GM12878 (cell line): ENCODE measurements around the gene PCGF1. TPM values are rescaled to one million over a fixed set of nuclear protein-coding genes. Genes with fewer than 3 reads are reported as not detected.

Experiments used
- CTCF ChIP-seq, 3 experiments: IDR thresholded peaks in 2 of 3; conservative IDR thresholded peaks in 1 of 3; 2 replicates each; pipeline ENCODE4 v1.5.1; 2011; ENCODE audit warnings: low read depth in 3 of 3, low read length in 3 of 3, mild to moderate bottlenecking in 3 of 3, control low read depth in 2 of 3, moderate library complexity in 2 of 3, inconsistent platforms in 1 of 3, mixed read lengths in 1 of 3; ENCODE audit not compliant: control insufficient read depth in 2 of 3, insufficient read depth in 1 of 3; ENCODE audit errors: extremely low read depth in 1 of 3
- DPF2 ChIP-seq: fragments of 450-650 bp; IDR thresholded peaks from 2 replicates; pipeline ENCODE4 v1.6.1; 2017; ENCODE audit warnings: mild to moderate bottlenecking
- EED ChIP-seq: sonication (generic); IDR thresholded peaks from 2 replicates; pipeline ENCODE4 v1.6.1; 2016; ENCODE audit warnings: antibody characterized with exemption, low read depth
- IRF4 ChIP-seq: IDR thresholded peaks from 2 replicates; pipeline ENCODE4 v1.6.1; 2011; ENCODE audit warnings: low read depth, low read length
- KLF5 ChIP-seq: fragments of 450-650 bp; IDR thresholded peaks from 2 replicates; pipeline ENCODE4 v1.6.1; 2014; ENCODE audit warnings: mild to moderate bottlenecking; ENCODE audit not compliant: partially characterized antibody
- NBN ChIP-seq: fragments of 450-650 bp; IDR thresholded peaks from 2 replicates; pipeline ENCODE4 v1.6.1; 2016
- NFXL1 ChIP-seq: fragments of 450-650 bp; IDR thresholded peaks from 2 replicates; pipeline ENCODE4 v1.6.1; 2017; ENCODE audit warnings: antibody characterized with exemption, mild to moderate bottlenecking, borderline replicate concordance
- NR2C1 ChIP-seq: fragments of 450-650 bp; IDR thresholded peaks from 2 replicates; pipeline ENCODE4 v1.6.1; 2017; ENCODE audit warnings: antibody characterized with exemption, mild to moderate bottlenecking, moderate library complexity
- POLR2AphosphoS2 ChIP-seq: IDR thresholded peaks from 2 replicates; pipeline ENCODE4 v1.6.1; 2011; ENCODE audit warnings: low read depth, mild to moderate bottlenecking, low read length, improper control_type of control experiment, moderate library complexity
- SIN3A ChIP-seq: IDR thresholded peaks from 2 replicates; pipeline ENCODE4 v1.6.1; 2012; ENCODE audit warnings: low read depth, low read length, improper control_type of control experiment
- SIX5 ChIP-seq: IDR thresholded peaks from 2 replicates; pipeline ENCODE4 v1.6.1; 2011; ENCODE audit warnings: mild to moderate bottlenecking, low read depth, low read length, moderate library complexity; ENCODE audit not compliant: severe bottlenecking
- SMARCA5 ChIP-seq: fragments of 450-650 bp; IDR thresholded peaks from 2 replicates; pipeline ENCODE4 v1.6.1; 2017; ENCODE audit warnings: mild to moderate bottlenecking
- TAF1 ChIP-seq: IDR thresholded peaks from 2 replicates; pipeline ENCODE4 v1.6.1; 2011; ENCODE audit warnings: mild to moderate bottlenecking, low read depth, low read length, borderline replicate concordance
- ZBED1 ChIP-seq: IDR thresholded peaks from 2 replicates; pipeline ENCODE4 v1.6.1; 2016; ENCODE audit warnings: borderline replicate concordance
- polyA plus RNA-seq, 11 experiments: library from polyadenylated mRNA; depleted of rRNA in 4 of 11; unstranded in 6 of 11; stranded (reverse) in 5 of 11; fragments of >200 nt; fragmentation: Nextera tagmentation in 4 of 11; fragmentation: Illumina TruSeq in 1 of 11; extraction: Ambion mirVana in 4 of 11; extraction: Trizol in 1 of 11; gene quantifications; 1 replicate in 1 of 11; 2 replicates in 10 of 11; pipeline versions ENCODE4 v1.2.1 to v1.2.3, GENCODE V29; 2011 to 2016; ENCODE audit warnings: inconsistent platforms in 2 of 11, missing spikeins in 2 of 11, low read depth in 1 of 11
- total RNA-seq, 4 experiments: library from RNA; depleted of rRNA in 3 of 4; stranded (reverse); fragments of >200 nt in 3 of 4; fragmentation: Illumina TruSeq in 1 of 4; extraction: Trizol in 1 of 4; gene quantifications; 2 replicates each; pipeline versions ENCODE4 v1.2.1 to v1.2.3, GENCODE V29; 2013 to 2021
- TF ChIP-seq, protein P1 (sequence below): fragments of 450-650 bp; conservative IDR thresholded peaks from 2 replicates; pipeline ENCODE4 v1.6.1; 2017; ENCODE audit warnings: mild to moderate bottlenecking, moderate library complexity
- TF ChIP-seq, protein P2 (sequence below): fragments of 450-650 bp; IDR thresholded peaks from 2 replicates; pipeline ENCODE4 v1.6.1; 2016; ENCODE audit warnings: mild to moderate bottlenecking, moderate library complexity, borderline replicate concordance
- TF ChIP-seq, protein P3 (sequence below): IDR thresholded peaks from 2 replicates; pipeline ENCODE4 v1.6.1; 2011; ENCODE audit warnings: mild to moderate bottlenecking, low read depth, low read length, moderate library complexity; ENCODE audit not compliant: insufficient replicate concordance

Gene PCGF1
- total and polyA plus RNA-seq, 10 of the 15 experiments (the other 5 are each of a cell fraction or from before 2014, with no cell fraction given) = 23.1 to 50.8 (median 27.4) TPM

GRCh38 chr2:74472086-74472944 lies 35.2 kb downstream of the PCGF1 start, which contains the start of gene MRPL53 (continued):
- TF ChIP-seq TAF1 (peak; percentile 88), NFXL1 (no peak), CTCF (IDR thresholded peaks at IDR 0.05 in 2 of 3, conservative IDR thresholded peaks at IDR 0.05 in 1 of 3; ENCODE audit: control insufficient read depth in 2 of 3, extremely low read depth in 1 of 3, insufficient read depth in 1 of 3, low read depth in 3 of 3, low read length in 3 of 3) (no peak), SMARCA5 (no peak), SIN3A (no peak; the same call in 1 of the 2 replicates), EED (peak; percentile 69; the same call in 1 of the 2 replicates), KLF5 (peak; percentile 81), ZBED1 (peak; percentile 81; the same call in 1 of the 2 replicates), SIX5 (peak; percentile 63), DPF2 (0 out of 2 replicates have a peak, but pooled peaks have one; percentile 49), IRF4 (no peak), NBN (peak; percentile 92), NR2C1 (peak; percentile 100), POLR2AphosphoS2 (peak; percentile 99)
- TF ChIP-seq, protein P1, sequence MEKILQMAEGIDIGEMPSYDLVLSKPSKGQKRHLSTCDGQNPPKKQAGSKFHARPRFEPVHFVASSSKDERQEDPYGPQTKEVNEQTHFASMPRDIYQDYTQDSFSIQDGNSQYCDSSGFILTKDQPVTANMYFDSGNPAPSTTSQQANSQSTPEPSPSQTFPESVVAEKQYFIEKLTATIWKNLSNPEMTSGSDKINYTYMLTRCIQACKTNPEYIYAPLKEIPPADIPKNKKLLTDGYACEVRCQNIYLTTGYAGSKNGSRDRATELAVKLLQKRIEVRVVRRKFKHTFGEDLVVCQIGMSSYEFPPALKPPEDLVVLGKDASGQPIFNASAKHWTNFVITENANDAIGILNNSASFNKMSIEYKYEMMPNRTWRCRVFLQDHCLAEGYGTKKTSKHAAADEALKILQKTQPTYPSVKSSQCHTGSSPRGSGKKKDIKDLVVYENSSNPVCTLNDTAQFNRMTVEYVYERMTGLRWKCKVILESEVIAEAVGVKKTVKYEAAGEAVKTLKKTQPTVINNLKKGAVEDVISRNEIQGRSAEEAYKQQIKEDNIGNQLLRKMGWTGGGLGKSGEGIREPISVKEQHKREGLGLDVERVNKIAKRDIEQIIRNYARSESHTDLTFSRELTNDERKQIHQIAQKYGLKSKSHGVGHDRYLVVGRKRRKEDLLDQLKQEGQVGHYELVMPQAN = no peak; the same call in 1 of the 2 replicates
- TF ChIP-seq, protein P2, sequence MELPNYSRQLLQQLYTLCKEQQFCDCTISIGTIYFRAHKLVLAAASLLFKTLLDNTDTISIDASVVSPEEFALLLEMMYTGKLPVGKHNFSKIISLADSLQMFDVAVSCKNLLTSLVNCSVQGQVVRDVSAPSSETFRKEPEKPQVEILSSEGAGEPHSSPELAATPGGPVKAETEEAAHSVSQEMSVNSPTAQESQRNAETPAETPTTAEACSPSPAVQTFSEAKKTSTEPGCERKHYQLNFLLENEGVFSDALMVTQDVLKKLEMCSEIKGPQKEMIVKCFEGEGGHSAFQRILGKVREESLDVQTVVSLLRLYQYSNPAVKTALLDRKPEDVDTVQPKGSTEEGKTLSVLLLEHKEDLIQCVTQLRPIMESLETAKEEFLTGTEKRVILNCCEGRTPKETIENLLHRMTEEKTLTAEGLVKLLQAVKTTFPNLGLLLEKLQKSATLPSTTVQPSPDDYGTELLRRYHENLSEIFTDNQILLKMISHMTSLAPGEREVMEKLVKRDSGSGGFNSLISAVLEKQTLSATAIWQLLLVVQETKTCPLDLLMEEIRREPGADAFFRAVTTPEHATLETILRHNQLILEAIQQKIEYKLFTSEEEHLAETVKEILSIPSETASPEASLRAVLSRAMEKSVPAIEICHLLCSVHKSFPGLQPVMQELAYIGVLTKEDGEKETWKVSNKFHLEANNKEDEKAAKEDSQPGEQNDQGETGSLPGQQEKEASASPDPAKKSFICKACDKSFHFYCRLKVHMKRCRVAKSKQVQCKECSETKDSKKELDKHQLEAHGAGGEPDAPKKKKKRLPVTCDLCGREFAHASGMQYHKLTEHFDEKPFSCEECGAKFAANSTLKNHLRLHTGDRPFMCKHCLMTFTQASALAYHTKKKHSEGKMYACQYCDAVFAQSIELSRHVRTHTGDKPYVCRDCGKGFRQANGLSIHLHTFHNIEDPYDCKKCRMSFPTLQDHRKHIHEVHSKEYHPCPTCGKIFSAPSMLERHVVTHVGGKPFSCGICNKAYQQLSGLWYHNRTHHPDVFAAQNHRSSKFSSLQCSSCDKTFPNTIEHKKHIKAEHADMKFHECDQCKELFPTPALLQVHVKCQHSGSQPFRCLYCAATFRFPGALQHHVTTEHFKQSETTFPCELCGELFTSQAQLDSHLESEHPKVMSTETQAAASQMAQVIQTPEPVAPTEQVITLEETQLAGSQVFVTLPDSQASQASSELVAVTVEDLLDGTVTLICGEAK = peak; percentile 98
- TF ChIP-seq, protein P3, sequence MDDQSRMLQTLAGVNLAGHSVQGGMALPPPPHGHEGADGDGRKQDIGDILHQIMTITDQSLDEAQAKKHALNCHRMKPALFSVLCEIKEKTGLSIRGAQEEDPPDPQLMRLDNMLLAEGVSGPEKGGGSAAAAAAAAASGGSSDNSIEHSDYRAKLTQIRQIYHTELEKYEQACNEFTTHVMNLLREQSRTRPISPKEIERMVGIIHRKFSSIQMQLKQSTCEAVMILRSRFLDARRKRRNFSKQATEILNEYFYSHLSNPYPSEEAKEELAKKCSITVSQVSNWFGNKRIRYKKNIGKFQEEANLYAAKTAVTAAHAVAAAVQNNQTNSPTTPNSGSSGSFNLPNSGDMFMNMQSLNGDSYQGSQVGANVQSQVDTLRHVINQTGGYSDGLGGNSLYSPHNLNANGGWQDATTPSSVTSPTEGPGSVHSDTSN = peak; percentile 54
